Bronchial epithelial cell (primary cell): ENCODE measurements around the gene SLC5A12. TPM values are rescaled to one million over a fixed set of nuclear protein-coding genes. Genes with fewer than 3 reads are reported as not detected.

Source experiments
- DNase-seq: peaks from one replicate; pipeline ENCODE4 v3.0.0-alpha.2; 2010; ENCODE audit warnings: low read depth
- FAIRE-seq: peaks from 2 replicates; lab custom pipeline; 2011; peaks lifted over from hg19 to GRCh38; lab: Jason Lieb, UNC
- H3K27me3 ChIP-seq: 2 replicates; pipeline ENCODE4 v1.5.1; 2011; ENCODE audit warnings: low read length; ENCODE audit not compliant: control insufficient read depth, insufficient read depth
- H3K36me3 ChIP-seq: 2 replicates; pipeline ENCODE4 v1.5.1; 2011; ENCODE audit warnings: low read length; ENCODE audit not compliant: control insufficient read depth, insufficient read depth
- H3K4me3 ChIP-seq: 2 replicates; pipeline ENCODE4 v1.5.1; 2011; ENCODE audit warnings: mild to moderate bottlenecking, low read depth, low read length, control low read depth
- total RNA-seq: library from RNA; depleted of rRNA; stranded (reverse); fragments of >200 nt; gene quantifications from 2 replicates; pipeline ENCODE4 v1.2.1, GENCODE V29; 2014
- TF ChIP-seq, protein P1 (sequence below): IDR thresholded peaks from 2 replicates; pipeline ENCODE4 v1.5.1; 2011; ENCODE audit warnings: mild to moderate bottlenecking, moderate library complexity, low read length, control low read depth, inconsistent platforms; ENCODE audit not compliant: insufficient read depth, severe bottlenecking

The SLC5A12 gene
- total RNA-seq, 1 donor from 2014 or later: not detected

- no peaks in the 10 kb centered on the region for H3K27me3 ChIP-seq
- FAIRE-seq: no peak
- H3K36me3 ChIP-seq: no peaks in the 10 kb centered on the region
- TF ChIP-seq, protein P1, sequence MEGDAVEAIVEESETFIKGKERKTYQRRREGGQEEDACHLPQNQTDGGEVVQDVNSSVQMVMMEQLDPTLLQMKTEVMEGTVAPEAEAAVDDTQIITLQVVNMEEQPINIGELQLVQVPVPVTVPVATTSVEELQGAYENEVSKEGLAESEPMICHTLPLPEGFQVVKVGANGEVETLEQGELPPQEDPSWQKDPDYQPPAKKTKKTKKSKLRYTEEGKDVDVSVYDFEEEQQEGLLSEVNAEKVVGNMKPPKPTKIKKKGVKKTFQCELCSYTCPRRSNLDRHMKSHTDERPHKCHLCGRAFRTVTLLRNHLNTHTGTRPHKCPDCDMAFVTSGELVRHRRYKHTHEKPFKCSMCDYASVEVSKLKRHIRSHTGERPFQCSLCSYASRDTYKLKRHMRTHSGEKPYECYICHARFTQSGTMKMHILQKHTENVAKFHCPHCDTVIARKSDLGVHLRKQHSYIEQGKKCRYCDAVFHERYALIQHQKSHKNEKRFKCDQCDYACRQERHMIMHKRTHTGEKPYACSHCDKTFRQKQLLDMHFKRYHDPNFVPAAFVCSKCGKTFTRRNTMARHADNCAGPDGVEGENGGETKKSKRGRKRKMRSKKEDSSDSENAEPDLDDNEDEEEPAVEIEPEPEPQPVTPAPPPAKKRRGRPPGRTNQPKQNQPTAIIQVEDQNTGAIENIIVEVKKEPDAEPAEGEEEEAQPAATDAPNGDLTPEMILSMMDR: no peak
- peak; percentile 79 for DNase-seq
- no peak overlapping the region for H3K4me3 ChIP-seq
These were observed 98.7 kb downstream of the SLC5A12 start for GRCh38 chr11:26623076-26623659.

DNA sequence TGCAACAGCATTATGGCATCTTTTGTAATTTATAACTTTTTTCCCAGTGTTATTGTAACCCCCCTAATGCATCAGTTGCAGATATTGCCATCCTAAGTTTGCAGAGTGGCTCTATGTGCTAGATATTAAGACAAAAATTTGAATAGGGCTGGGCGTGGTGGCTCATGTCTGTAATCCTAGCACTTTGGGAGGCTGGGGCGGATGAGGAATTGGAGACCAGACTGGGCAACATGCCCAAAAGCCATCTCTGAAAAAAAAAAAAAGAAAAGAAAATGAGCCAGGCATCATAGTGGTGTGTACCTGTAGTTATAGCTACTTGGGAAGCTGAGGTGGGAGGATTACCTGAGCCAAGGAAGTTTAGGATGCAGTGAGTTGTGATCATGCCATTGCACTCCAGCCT is 99.7 kb downstream of the SLC5A12 start:
- DNase-seq (peak; percentile 46), FAIRE-seq (no peak)
- Histone ChIP-seq H3K27me3 (no peaks in the 10 kb centered on the region), H3K4me3 (no peak overlapping the region), H3K36me3 (no peaks in the 10 kb centered on the region)
- TF ChIP-seq, protein P1: no peak

GRCh38 chr11:26621132-26621531 is 100.7 kb downstream of the SLC5A12 start:
- DNase-seq (peak; percentile 97), FAIRE-seq (peak; percentile 94)
- Histone ChIP-seq H3K36me3 (no peaks in the 10 kb centered on the region), H3K27me3 (no peaks in the 10 kb centered on the region), H3K4me3 (no peak overlapping the region)
- TF ChIP-seq, protein P1: no peak

GRCh38 chr11:26620282-26621045 is 101.4 kb downstream of the SLC5A12 start:
- no peak overlapping the region for H3K4me3 ChIP-seq
- H3K36me3 ChIP-seq: no peaks in the 10 kb centered on the region
- FAIRE-seq (no peak), DNase-seq (peak; percentile 76)
- TF ChIP-seq, protein P1: no peak
- H3K27me3 ChIP-seq: no peaks in the 10 kb centered on the region

DNA sequence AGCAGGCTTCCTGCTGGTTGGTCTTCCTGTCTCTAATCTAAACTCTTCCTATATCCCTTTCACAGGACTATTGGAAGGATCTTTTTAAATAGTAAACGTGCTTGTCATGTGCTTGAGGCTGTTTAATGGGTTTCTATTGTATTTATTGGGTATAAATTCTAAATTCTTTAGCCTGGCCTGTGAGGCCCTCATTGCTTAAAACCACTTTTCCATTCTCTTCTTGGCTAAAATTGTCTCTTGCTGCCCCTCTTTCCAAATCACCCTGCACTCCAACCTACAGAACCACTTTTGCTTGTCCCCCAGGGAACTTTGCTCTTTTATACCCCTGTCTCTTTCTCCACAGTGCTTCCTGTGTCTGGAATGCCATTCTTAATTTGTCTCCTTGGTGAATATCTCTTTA is 103.4 kb downstream of the SLC5A12 start:
- TF ChIP-seq, protein P1: no peak

More for the DNA sequence above, 103.4 kb downstream of the SLC5A12 start:
- Histone ChIP-seq H3K4me3 (no peak overlapping the region), H3K27me3 (no peaks in the 10 kb centered on the region), H3K36me3 (no peaks in the 10 kb centered on the region)
- no peak for FAIRE-seq
- DNase-seq: no peak

Other genes with a start within 250 kb of the SLC5A12 start
- gene MUC15, start 149.8 kb downstream of the SLC5A12 start, total RNA-seq: 0.53 and 7.3 TPM in 2 replicates